A549 (cell line): Measurements from ENCODE around the gene SLC20A1. TPM values are rescaled to one million over a fixed set of nuclear protein-coding genes. Genes with fewer than 3 reads are reported as not detected.

Experiments
- ATAC-seq, 2 experiments: fragments of 200-7000 bp in 1 of 2; fragments of >200 bp in 1 of 2; cut with Nextera tagmentation in 1 of 2; cut with Tn5 transposase in 1 of 2; 3 replicates each; pipeline versions ENCODE4 v1.8.0 to v1.9.1; 2018 to 2020; ENCODE audit warnings: mild to moderate bottlenecking in 1 of 2, moderate library complexity in 1 of 2
- CTCF ChIA-PET: fragments of 300-600 bp; sonication (Branson Sonifier 250); formaldehyde crosslinking; extraction: SDS; loops from one replicate; lab custom pipeline; 2021; ENCODE audit warnings: antibody characterized with exemption, inconsistent platforms; lab: Yijun Ruan, JAX
- POLR2A ChIA-PET: fragments of 350-600 bp; formaldehyde crosslinking; extraction: SDS; loops from one replicate; lab custom pipeline; 2021; ENCODE audit warnings: antibody characterized with exemption, inconsistent platforms; lab: Yijun Ruan, JAX
- DNase-seq, 2 experiments: peaks; one replicate each; pipeline versions ENCODE4 v3.0.0 to v3.0.0-alpha.2; 2011 to 2016; ENCODE audit warnings: low read depth in 1 of 2, low spot score in 1 of 2
- FAIRE-seq: peaks from 2 replicates; lab custom pipeline; 2011; peaks lifted over from hg19 to GRCh38; lab: Jason Lieb, UNC
- H3K27ac ChIP-seq, 2 experiments: fragments of >200 bp; sonication (Bioruptor Twin); formaldehyde crosslinking; 3 replicates each; pipeline ENCODE4 v1.5.1; 2016 to 2017
- H3K4me1 ChIP-seq: fragments of >200 bp; sonication (Bioruptor Twin); formaldehyde crosslinking; 3 replicates; pipeline ENCODE4 v1.6.1; 2016
- H3K4me2 ChIP-seq: fragments of >200 bp; sonication (Bioruptor Twin); formaldehyde crosslinking; 3 replicates; pipeline ENCODE4 v1.6.1; 2016
- H3K4me3 ChIP-seq: fragments of >200 bp; sonication (Bioruptor Twin); formaldehyde crosslinking; 3 replicates; pipeline ENCODE4 v1.5.1; 2016
- H3K9me3 ChIP-seq: fragments of >200 bp; sonication (Bioruptor Twin); formaldehyde crosslinking; 3 replicates; pipeline ENCODE4 v1.6.1; 2016
- CBX2 ChIP-seq: fragments of 200-600 bp; sonication (generic); IDR thresholded peaks from 2 replicates; pipeline ENCODE4 v1.6.1; 2016; ENCODE audit warnings: low read depth, mild to moderate bottlenecking, borderline replicate concordance
- CBX8 ChIP-seq: fragments of 200-600 bp; sonication (generic); IDR thresholded peaks from 2 replicates; pipeline ENCODE4 v1.6.1; 2016
- EP300 ChIP-seq, 2 experiments: fragments of >200 bp; sonication (Bioruptor Twin); formaldehyde crosslinking; IDR thresholded peaks; 2 replicates in 1 of 2; 3 replicates in 1 of 2; pipeline ENCODE4 v1.6.1; 2016 to 2017
- ESRRA ChIP-seq: fragments of 150-350 bp; IDR thresholded peaks from 2 replicates; pipeline ENCODE4 v1.6.1; 2014; ENCODE audit warnings: mild to moderate bottlenecking, low read length, borderline replicate concordance
- FOXS1 ChIP-seq: fragments of 250-450 bp; sonication (Bioruptor Pico); IDR thresholded peaks from 2 replicates; pipeline ENCODE4 v1.5.0; 2020; ENCODE audit warnings: mild to moderate bottlenecking, moderate library complexity
- HEYL ChIP-seq: fragments of 250-450 bp; sonication (Bioruptor Pico); IDR thresholded peaks from 2 replicates; pipeline ENCODE4 v1.8.0; 2021; ENCODE audit warnings: mild to moderate bottlenecking, moderate library complexity
- KDM5A ChIP-seq: fragments of 200-600 bp; sonication (generic); IDR thresholded peaks from 2 replicates; pipeline ENCODE4 v1.6.1; 2016; ENCODE audit warnings: antibody characterized with exemption, mild to moderate bottlenecking
- MAFK ChIP-seq: fragments of 450-650 bp; IDR thresholded peaks from 2 replicates; pipeline ENCODE4 v1.6.1; 2014; ENCODE audit not compliant: partially characterized antibody
- MAZ ChIP-seq: fragments of 150-350 bp; IDR thresholded peaks from 2 replicates; pipeline ENCODE4 v1.6.1; 2014; ENCODE audit warnings: antibody characterized with exemption, low read depth, low read length, borderline replicate concordance
- NPAS2 ChIP-seq: fragments of 250-450 bp; sonication (Bioruptor Pico); IDR thresholded peaks from 2 replicates; pipeline ENCODE4 v1.8.0; 2022; ENCODE audit warnings: mild to moderate bottlenecking, moderate library complexity, borderline replicate concordance
- PHF8 ChIP-seq: fragments of 200-600 bp; sonication (generic); IDR thresholded peaks from 2 replicates; pipeline ENCODE4 v1.6.1; 2016; ENCODE audit warnings: low read depth, mild to moderate bottlenecking, antibody characterized with exemption, moderate library complexity, borderline replicate concordance
- RARB ChIP-seq: fragments of 250-450 bp; sonication (Bioruptor Pico); IDR thresholded peaks from 2 replicates; pipeline ENCODE4 v1.8.0; 2021; ENCODE audit warnings: mild to moderate bottlenecking, moderate library complexity
- RCOR1 ChIP-seq: fragments of 150-350 bp; IDR thresholded peaks from 2 replicates; pipeline ENCODE4 v1.6.1; 2014; ENCODE audit warnings: antibody characterized with exemption, low read length, low read depth
- RNF2 ChIP-seq: fragments of 200-600 bp; sonication (generic); IDR thresholded peaks from 2 replicates; pipeline ENCODE4 v1.6.1; 2016; ENCODE audit warnings: low read depth, mild to moderate bottlenecking, antibody characterized with exemption, moderate library complexity, borderline replicate concordance
- SREBF2 ChIP-seq: fragments of 450-650 bp; IDR thresholded peaks from 2 replicates; pipeline ENCODE4 v1.6.1; 2014; ENCODE audit warnings: mild to moderate bottlenecking, moderate library complexity
- TFCP2L1 ChIP-seq: fragments of 250-450 bp; sonication (Bioruptor Pico); IDR thresholded peaks from 2 replicates; pipeline ENCODE4 v1.5.0; 2021; ENCODE audit warnings: mild to moderate bottlenecking
- ZNF302 ChIP-seq: fragments of 250-450 bp; sonication (Bioruptor Pico); IDR thresholded peaks from 2 replicates; pipeline ENCODE4 v1.9.0; 2021; ENCODE audit warnings: inconsistent platforms, mild to moderate bottlenecking, moderate library complexity
- ZSCAN20 ChIP-seq: fragments of 250-450 bp; sonication (Bioruptor Pico); IDR thresholded peaks from 2 replicates; pipeline ENCODE4 v1.8.0; 2022; ENCODE audit warnings: mild to moderate bottlenecking, moderate library complexity
- WGBS: methylation state at CpG from one replicate; pipeline ENCODE4 v1.1.6; 2017; ENCODE audit errors: missing lambda C conversion rate; 5-methylcytosine and 5-hydroxymethylcytosine counted together
- polyA plus RNA-seq, 4 experiments: library from polyadenylated mRNA; depleted of rRNA in 3 of 4; stranded (reverse); fragments of >200 nt; fragmentation: RNase III in 1 of 4; extraction: RNeasy Plus Mini Kit Qiagen cat#74134 plus additional on column Dnase treatment in 1 of 4; gene quantifications; 2 replicates in 3 of 4; 3 replicates in 1 of 4; pipeline ENCODE4 v1.2.3, GENCODE V29; 2011 to 2017
- TF ChIP-seq, protein P1 (sequence below): fragments of 250-450 bp; sonication (Bioruptor Pico); IDR thresholded peaks from 2 replicates; pipeline ENCODE4 v1.5.0; 2020; ENCODE audit warnings: low read depth, mild to moderate bottlenecking, moderate library complexity
- TF ChIP-seq, protein P2 (sequence below): IDR thresholded peaks from 2 replicates; pipeline ENCODE4 v1.6.1; 2012; ENCODE audit warnings: low read depth, borderline replicate concordance
- TF ChIP-seq, protein P3 (sequence below): fragments of 150-350 bp; IDR thresholded peaks from 2 replicates; pipeline ENCODE4 v1.6.1; 2014; ENCODE audit warnings: low read depth, mild to moderate bottlenecking, low read length

The SLC20A1 gene
- polyA plus RNA-seq, 2 of the 4 experiments (the other 2 are of a cell fraction) = 83.6 to 86.8 TPM

DNA sequence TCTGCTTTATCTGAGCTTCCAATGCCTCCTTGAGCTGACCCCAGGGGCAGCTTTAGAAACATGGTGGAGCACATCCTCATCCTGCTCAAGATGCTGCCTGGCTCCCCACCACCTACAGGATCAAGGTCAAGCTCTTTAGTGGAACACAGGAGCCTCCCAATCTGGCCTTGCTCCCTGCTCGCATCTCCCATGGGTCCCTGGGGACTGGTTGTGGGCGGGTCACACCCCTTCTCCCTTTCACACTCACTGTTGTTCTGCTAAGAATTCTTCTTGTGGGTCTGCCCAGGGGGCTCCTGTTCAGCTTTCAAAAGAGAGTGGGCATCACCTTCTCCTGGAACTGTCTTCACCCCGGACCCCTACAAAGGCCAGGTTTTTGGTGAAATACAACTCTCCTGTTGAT lies 66.7 kb downstream of the SLC20A1 start:
- no peak overlapping the region for H3K4me3 ChIP-seq

DNA sequence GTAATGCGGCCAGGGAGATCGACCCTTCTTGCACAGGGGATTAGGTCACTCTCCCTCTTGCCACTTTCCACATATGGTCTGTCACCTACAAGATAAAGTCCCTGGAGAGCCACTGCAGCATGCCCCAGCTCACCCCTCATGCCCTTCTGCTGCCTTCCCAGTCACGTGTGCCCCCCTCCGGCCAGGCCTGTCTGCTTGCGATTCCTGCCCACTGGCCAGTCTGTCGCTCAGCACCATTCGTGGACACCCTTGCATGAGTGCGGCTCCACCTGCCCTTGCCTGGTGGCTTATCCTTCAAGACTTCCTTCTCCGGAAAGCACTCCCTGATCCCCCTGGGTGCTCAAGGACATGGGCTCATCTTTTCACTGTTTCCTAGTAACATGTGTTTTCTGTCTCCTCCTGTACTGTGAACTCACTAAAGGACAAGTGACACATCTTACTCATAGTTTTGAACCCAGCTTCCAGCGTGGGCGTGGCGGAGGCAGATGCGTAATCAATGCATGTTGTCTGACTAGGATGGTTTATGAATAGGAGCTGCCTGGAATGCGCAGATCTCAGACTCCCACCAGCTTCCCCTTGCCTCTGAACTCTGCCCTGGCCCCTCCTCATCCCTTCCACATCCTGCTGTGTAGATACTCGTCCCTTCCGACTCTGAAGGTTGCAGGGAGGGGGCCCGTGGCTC lies 67.3 kb downstream of the SLC20A1 start:
- TF ChIP-seq, protein P1, sequence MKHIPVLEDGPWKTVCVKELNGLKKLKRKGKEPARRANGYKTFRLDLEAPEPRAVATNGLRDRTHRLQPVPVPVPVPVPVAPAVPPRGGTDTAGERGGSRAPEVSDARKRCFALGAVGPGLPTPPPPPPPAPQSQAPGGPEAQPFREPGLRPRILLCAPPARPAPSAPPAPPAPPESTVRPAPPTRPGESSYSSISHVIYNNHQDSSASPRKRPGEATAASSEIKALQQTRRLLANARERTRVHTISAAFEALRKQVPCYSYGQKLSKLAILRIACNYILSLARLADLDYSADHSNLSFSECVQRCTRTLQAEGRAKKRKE = no peak
- TF ChIP-seq, protein P2, sequence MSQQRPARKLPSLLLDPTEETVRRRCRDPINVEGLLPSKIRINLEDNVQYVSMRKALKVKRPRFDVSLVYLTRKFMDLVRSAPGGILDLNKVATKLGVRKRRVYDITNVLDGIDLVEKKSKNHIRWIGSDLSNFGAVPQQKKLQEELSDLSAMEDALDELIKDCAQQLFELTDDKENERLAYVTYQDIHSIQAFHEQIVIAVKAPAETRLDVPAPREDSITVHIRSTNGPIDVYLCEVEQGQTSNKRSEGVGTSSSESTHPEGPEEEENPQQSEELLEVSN = no peak
- no peak for TF ChIP-seq RARB
- no peak for TF ChIP-seq RNF2
- ATAC-seq (peak; percentile 6 to 28; a peak in 4 of 6 replicates), FAIRE-seq (no peak), DNase-seq (peak in 1 of 2 experiments; percentile 45)
- H3K9me3 ChIP-seq = no peaks in the 10 kb centered on the region
- no peak overlapping the region for H3K4me2 ChIP-seq
- H3K4me1 ChIP-seq = peaks cover 17% of the 10 kb centered on the region
- 75% methylated on average over 17 of the region's 17 CpGs for WGBS
- H3K27ac ChIP-seq = 0 out of 6 replicates have a peak overlapping the region, but pooled peaks of 1 of the 2 experiments have one; percentile 47
- H3K4me3 ChIP-seq = no peak overlapping the region
- CTCF ChIA-PET = interaction anchor here (0.6 to 2.9 kb wide), 5 partner anchors 14 to 146 kb away, joined by 3 to 31 read pairs (median 6); no protein-coding TSS in a partner anchor
- POLR2A ChIA-PET = no interaction called here

More for the DNA sequence above, 66.7 kb downstream of the SLC20A1 start:
- DNase-seq (no peak), FAIRE-seq (no peak)
- CTCF ChIA-PET = interaction anchor here (0.9 to 2.9 kb wide), 5 partner anchors 14 to 113 kb away, joined by 3 to 31 read pairs (median 6); no protein-coding TSS in a partner anchor
- no peak for TF ChIP-seq MAFK
- TF ChIP-seq, protein P2 = no peak
- no peak for TF ChIP-seq PHF8
- no peak for TF ChIP-seq SREBF2
- TF ChIP-seq CBX2 = no peak
- TF ChIP-seq EP300 (IDR thresholded peaks at IDR 0.05) = no peak
- no peak for TF ChIP-seq KDM5A
- TF ChIP-seq TFCP2L1 (CRISPR knock-in tag) = no peak
- TF ChIP-seq ESRRA = no peak
- no peak for TF ChIP-seq ZSCAN20
- TF ChIP-seq RNF2 = no peak
- no peak for TF ChIP-seq ZNF302
- no peak for TF ChIP-seq RCOR1
- no peak for TF ChIP-seq FOXS1 (CRISPR knock-in tag)
- no peak for TF ChIP-seq NPAS2 (CRISPR knock-in tag)
- TF ChIP-seq MAZ = no peak
- no peak for TF ChIP-seq CBX8
- TF ChIP-seq, protein P3, sequence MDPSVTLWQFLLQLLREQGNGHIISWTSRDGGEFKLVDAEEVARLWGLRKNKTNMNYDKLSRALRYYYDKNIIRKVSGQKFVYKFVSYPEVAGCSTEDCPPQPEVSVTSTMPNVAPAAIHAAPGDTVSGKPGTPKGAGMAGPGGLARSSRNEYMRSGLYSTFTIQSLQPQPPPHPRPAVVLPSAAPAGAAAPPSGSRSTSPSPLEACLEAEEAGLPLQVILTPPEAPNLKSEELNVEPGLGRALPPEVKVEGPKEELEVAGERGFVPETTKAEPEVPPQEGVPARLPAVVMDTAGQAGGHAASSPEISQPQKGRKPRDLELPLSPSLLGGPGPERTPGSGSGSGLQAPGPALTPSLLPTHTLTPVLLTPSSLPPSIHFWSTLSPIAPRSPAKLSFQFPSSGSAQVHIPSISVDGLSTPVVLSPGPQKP = no peak
- TF ChIP-seq HEYL = no peak
- TF ChIP-seq, all 56 proteins: peak for 0
- no peak for ATAC-seq
- Histone ChIP-seq H3K9me3 (no peaks in the 10 kb centered on the region), H3K4me2 (no peak overlapping the region), H3K27ac (no peak overlapping the region), H3K4me1 (peaks cover 17% of the 10 kb centered on the region)
- POLR2A ChIA-PET = no interaction called here
- 80% methylated on average over 3 of the region's 3 CpGs for WGBS

Other genes with a start within 250 kb of the SLC20A1 start
- 5.0 and 7.6 TPM in 2 replicates for gene RGPD8, start 212.3 kb upstream of the SLC20A1 start, polyA plus RNA-seq (2011; rRNA removed)
- 2.4 to 3.5 TPM (median 2.7 TPM) in 3 replicates for gene RGPD8, start 212.3 kb upstream of the SLC20A1 start, polyA plus RNA-seq (2017; fragmentation: RNase III; extraction: RNeasy Plus Mini Kit Qiagen cat#74134 plus additional on column Dnase treatment)
- 29.7 and 39.0 TPM in 2 replicates for gene TTL, start 163.8 kb upstream of the SLC20A1 start, polyA plus RNA-seq (2011; rRNA removed)
- 29.8 to 33.1 TPM (median 31.3 TPM) in 3 replicates for gene TTL, start 163.8 kb upstream of the SLC20A1 start, polyA plus RNA-seq (2017; fragmentation: RNase III; extraction: RNeasy Plus Mini Kit Qiagen cat#74134 plus additional on column Dnase treatment)
- gene POLR1B, start 103.5 kb upstream of the SLC20A1 start, polyA plus RNA-seq (2011; rRNA removed) = 41.2 and 50.7 TPM in 2 replicates
- 18.9 to 20.6 TPM (median 19.0 TPM) in 3 replicates for gene POLR1B, start 103.5 kb upstream of the SLC20A1 start, polyA plus RNA-seq (2017; fragmentation: RNase III; extraction: RNeasy Plus Mini Kit Qiagen cat#74134 plus additional on column Dnase treatment)
- 15.0 and 17.6 TPM in 2 replicates for gene CHCHD5, start 61.3 kb upstream of the SLC20A1 start, polyA plus RNA-seq (2011; rRNA removed)
- gene CHCHD5, start 61.3 kb upstream of the SLC20A1 start, polyA plus RNA-seq (2017; fragmentation: RNase III; extraction: RNeasy Plus Mini Kit Qiagen cat#74134 plus additional on column Dnase treatment) = 61.4 to 62.4 TPM (median 62.0 TPM) in 3 replicates
- gene NT5DC4, start 75.1 kb downstream of the SLC20A1 start, polyA plus RNA-seq (2011; rRNA removed) = not detected in 2 replicates
- gene NT5DC4, start 75.1 kb downstream of the SLC20A1 start, polyA plus RNA-seq (2017; fragmentation: RNase III; extraction: RNeasy Plus Mini Kit Qiagen cat#74134 plus additional on column Dnase treatment) = not detected in 3 replicates
- gene CKAP2L, start 118.7 kb downstream of the SLC20A1 start, polyA plus RNA-seq (2011; rRNA removed) = 11.3 and 14.0 TPM in 2 replicates
- gene CKAP2L, start 118.7 kb downstream of the SLC20A1 start, polyA plus RNA-seq (2017; fragmentation: RNase III; extraction: RNeasy Plus Mini Kit Qiagen cat#74134 plus additional on column Dnase treatment) = 14.0 to 17.1 TPM (median 15.9 TPM) in 3 replicates
- 0.25 and 0.95 TPM in 2 replicates for gene IL1A, start 138.6 kb downstream of the SLC20A1 start, polyA plus RNA-seq (2011; rRNA removed)
- gene IL1A, start 138.6 kb downstream of the SLC20A1 start, polyA plus RNA-seq (2017; fragmentation: RNase III; extraction: RNeasy Plus Mini Kit Qiagen cat#74134 plus additional on column Dnase treatment) = 0.10 to 0.11 TPM in 2 of 3 replicates, not detected in the other
- 0.70 and 0.98 TPM in 2 replicates for gene IL1B, start 190.8 kb downstream of the SLC20A1 start, polyA plus RNA-seq (2011; rRNA removed)
- 0.14 to 0.54 TPM (median 0.38 TPM) in 3 replicates for gene IL1B, start 190.8 kb downstream of the SLC20A1 start, polyA plus RNA-seq (2017; fragmentation: RNase III; extraction: RNeasy Plus Mini Kit Qiagen cat#74134 plus additional on column Dnase treatment)